Liver (tissue), 3 donors: ENCODE measurements around the gene RASA3.

Source experiments
- RXRA ChIP-seq, 2 donors: IDR thresholded peaks; 2 replicates each; pipeline ENCODE4 v1.6.1; 2017 to 2018; ENCODE audit warnings: antibody characterized with exemption in 2 of 2, mild to moderate bottlenecking in 1 of 2
- SP1 ChIP-seq: IDR thresholded peaks from 2 replicates; pipeline ENCODE4 v1.6.1; 2018; ENCODE audit warnings: antibody characterized with exemption, mild to moderate bottlenecking
- TAF1 ChIP-seq: conservative IDR thresholded peaks from 2 replicates; pipeline ENCODE4 v1.6.1; 2016; ENCODE audit warnings: antibody characterized with exemption, mild to moderate bottlenecking
- YY1 ChIP-seq: IDR thresholded peaks from 2 replicates; pipeline ENCODE4 v1.6.1; 2016; ENCODE audit warnings: antibody characterized with exemption, mild to moderate bottlenecking
- TF ChIP-seq, protein P1 (sequence below): fragments of 150-350 bp; IDR thresholded peaks from 2 replicates; pipeline ENCODE4 v1.5.1; 2017; ENCODE audit warnings: improper control_type of control experiment, low read depth, low read length; ENCODE audit not compliant: missing input control
- TF ChIP-seq, protein P2 (sequence below): IDR thresholded peaks from 2 replicates; pipeline ENCODE4 v1.6.1; 2016; ENCODE audit warnings: antibody characterized with exemption, mild to moderate bottlenecking
- TF ChIP-seq, protein P3 (sequence below): IDR thresholded peaks from 2 replicates; pipeline ENCODE4 v1.6.1; 2016; ENCODE audit warnings: antibody characterized with exemption
- donor health status: healthy.
- donor health status: healthy.

DNA sequence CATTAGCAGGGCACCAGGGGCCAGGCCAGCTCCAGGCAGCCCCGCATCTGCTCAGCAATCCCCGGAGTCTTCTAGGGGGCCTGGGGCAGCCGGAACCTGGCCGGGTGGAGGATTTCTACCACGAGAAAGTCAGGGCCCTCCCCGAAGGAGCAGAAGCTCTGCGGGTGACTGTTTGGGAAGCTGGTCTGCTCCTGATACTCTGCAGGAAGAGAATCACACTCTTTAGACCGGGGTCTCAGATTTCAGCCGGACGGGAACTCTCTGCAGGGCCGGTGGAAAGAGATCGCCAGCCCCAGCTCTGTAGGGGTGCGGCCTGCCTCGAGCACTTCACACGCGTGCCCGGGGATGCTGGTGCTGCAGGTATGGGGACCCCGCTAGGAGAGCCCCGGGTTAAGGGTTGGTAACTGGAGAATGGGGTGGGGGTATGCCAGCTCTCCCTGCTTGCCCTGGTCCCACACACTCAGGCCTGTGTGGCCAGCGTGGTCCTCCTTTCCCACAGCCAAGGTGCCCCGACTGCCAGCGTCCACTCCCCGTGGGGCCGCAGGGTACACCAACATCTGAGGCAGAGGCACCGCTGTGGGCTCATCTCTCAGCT is 20.1 kb downstream of the RASA3 start:
- no peak for TF ChIP-seq TAF1
- TF ChIP-seq, protein P1, sequence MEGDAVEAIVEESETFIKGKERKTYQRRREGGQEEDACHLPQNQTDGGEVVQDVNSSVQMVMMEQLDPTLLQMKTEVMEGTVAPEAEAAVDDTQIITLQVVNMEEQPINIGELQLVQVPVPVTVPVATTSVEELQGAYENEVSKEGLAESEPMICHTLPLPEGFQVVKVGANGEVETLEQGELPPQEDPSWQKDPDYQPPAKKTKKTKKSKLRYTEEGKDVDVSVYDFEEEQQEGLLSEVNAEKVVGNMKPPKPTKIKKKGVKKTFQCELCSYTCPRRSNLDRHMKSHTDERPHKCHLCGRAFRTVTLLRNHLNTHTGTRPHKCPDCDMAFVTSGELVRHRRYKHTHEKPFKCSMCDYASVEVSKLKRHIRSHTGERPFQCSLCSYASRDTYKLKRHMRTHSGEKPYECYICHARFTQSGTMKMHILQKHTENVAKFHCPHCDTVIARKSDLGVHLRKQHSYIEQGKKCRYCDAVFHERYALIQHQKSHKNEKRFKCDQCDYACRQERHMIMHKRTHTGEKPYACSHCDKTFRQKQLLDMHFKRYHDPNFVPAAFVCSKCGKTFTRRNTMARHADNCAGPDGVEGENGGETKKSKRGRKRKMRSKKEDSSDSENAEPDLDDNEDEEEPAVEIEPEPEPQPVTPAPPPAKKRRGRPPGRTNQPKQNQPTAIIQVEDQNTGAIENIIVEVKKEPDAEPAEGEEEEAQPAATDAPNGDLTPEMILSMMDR: no peak
- TF ChIP-seq RXRA (IDR thresholded peaks at IDR 0.05): no peak
- no peak for TF ChIP-seq SP1
- TF ChIP-seq YY1: no peak
- TF ChIP-seq, protein P2, sequence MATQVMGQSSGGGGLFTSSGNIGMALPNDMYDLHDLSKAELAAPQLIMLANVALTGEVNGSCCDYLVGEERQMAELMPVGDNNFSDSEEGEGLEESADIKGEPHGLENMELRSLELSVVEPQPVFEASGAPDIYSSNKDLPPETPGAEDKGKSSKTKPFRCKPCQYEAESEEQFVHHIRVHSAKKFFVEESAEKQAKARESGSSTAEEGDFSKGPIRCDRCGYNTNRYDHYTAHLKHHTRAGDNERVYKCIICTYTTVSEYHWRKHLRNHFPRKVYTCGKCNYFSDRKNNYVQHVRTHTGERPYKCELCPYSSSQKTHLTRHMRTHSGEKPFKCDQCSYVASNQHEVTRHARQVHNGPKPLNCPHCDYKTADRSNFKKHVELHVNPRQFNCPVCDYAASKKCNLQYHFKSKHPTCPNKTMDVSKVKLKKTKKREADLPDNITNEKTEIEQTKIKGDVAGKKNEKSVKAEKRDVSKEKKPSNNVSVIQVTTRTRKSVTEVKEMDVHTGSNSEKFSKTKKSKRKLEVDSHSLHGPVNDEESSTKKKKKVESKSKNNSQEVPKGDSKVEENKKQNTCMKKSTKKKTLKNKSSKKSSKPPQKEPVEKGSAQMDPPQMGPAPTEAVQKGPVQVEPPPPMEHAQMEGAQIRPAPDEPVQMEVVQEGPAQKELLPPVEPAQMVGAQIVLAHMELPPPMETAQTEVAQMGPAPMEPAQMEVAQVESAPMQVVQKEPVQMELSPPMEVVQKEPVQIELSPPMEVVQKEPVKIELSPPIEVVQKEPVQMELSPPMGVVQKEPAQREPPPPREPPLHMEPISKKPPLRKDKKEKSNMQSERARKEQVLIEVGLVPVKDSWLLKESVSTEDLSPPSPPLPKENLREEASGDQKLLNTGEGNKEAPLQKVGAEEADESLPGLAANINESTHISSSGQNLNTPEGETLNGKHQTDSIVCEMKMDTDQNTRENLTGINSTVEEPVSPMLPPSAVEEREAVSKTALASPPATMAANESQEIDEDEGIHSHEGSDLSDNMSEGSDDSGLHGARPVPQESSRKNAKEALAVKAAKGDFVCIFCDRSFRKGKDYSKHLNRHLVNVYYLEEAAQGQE: no peak
- TF ChIP-seq, protein P3, sequence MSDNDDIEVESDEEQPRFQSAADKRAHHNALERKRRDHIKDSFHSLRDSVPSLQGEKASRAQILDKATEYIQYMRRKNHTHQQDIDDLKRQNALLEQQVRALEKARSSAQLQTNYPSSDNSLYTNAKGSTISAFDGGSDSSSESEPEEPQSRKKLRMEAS: no peak
